H54 (cell line): ENCODE results near the gene TPRG1.

Source experiments
- DNase-seq: peaks from one replicate; pipeline ENCODE4 v3.0.0; 2011; ENCODE audit warnings: low spot score, mixed read lengths; ENCODE audit not compliant: insufficient read length
- FAIRE-seq: peaks from 3 replicates; lab custom pipeline; 2011; peaks lifted over from hg19 to GRCh38; lab: Jason Lieb, UNC
- POLR2A ChIP-seq: IDR thresholded peaks from 2 replicates; pipeline ENCODE4 v1.6.1; 2011; ENCODE audit warnings: low read depth, mild to moderate bottlenecking, low read length

TPRG1 gene, protein sequence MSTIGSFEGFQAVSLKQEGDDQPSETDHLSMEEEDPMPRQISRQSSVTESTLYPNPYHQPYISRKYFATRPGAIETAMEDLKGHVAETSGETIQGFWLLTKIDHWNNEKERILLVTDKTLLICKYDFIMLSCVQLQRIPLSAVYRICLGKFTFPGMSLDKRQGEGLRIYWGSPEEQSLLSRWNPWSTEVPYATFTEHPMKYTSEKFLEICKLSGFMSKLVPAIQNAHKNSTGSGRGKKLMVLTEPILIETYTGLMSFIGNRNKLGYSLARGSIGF

DNA sequence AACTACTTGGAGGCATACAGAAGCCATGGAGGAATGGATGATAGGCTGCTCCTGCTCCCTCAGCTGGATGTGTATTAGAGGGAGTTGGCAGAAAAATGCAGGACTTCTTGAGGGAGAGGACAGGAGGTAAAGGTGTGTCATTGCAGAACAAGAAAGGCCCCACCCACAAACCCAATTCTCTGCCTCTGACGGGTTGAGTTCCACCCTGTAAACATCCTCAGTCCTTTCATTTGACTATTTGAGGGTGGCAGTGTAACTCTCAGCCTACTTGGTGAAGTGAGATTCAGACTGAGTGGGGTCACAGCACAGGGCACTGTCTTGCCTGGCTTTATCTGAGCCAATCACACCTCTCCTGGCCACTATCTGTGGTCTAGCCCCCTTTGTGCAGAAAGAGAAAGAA, at the start of gene TPRG1:
TPRG1 (plus strand) TSS at position 265 of the 400 bp plus-strand sequence. CDS start 35,414 bp downstream, outside the sequence.
- DNase-seq (no peak), FAIRE-seq (no peak)
- TF ChIP-seq POLR2A: no peak

- no peak for TF ChIP-seq POLR2A
- FAIRE-seq: peak; percentile 74
- DNase-seq: no peak
These were observed 49.7 kb upstream of the TPRG1 start for GRCh38 chr3:189122110-189122509.

DNA sequence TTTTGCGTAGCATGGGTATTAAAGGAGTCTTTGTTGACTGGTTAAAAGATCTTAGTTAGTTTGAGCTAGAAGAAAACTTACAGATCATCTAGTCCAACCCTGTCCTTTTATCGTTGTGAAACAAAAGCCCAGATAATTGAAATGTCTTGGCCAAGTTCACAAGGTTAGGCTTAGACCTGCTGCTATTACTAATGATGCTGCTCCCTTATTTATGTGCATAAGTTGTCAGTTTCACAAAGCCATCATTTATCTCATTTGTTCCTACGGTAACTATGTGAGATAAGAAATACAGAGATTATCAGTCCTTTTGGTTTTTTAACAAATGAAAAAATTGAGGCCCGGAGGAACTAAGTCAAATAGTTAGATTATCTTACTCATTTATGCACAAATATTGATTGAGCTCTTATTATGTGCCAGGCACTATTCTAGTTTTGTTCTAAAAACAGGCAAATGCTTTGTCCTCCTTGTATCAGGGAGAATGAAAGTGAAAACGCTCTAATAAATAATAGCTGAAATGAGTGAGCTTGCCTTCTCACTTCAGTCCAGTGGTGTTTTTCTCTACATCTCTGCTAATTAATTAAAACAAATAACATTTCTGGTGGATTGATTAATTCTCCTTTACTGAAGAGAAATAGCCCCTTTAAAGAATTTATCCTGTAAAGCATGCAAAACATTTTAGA, 49.1 kb upstream of the TPRG1 start:
- DNase-seq: no peak
- no peak for TF ChIP-seq POLR2A
- peak; percentile 88 for FAIRE-seq

DNA sequence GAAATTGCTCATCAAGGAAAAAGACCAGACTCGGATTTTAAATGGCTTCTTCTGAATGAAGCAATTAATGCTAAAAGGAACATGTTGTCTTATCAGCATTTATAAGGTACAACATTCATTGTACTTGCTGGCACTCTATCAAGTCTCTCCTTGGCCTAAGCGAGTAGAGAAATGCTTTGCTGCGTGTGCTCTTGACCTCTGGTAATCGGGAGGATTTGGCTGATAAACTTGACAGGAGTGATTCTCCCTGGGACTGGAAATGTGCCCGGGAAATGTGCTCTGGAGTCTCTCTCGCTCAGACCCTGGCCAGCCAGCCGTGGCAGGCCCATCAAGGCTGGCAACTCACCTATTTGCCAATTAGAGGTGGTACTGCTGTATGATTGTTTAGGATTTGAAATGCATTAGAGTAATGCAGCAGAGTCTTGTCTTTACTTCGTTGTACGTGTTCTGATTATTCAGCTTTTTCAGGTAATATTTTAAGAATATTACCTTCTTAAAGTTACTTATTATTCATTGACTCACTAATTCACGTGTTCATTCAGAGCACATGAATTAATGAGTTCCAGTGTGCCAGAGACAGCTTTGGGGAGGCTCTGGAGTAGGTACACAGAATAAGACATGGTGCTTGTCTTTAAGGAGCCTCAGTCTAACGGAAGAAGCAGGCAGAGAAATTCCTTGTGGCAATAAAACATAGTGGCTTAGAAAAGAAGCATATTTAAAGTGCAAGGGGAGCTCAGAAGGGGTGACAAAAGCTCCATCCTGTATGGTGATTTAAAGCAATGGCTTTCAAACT, 48.0 kb upstream of the TPRG1 start:
- DNase-seq (no peak), FAIRE-seq (no peak)
- TF ChIP-seq POLR2A: no peak

- peak; percentile 55 for DNase-seq
These were observed 39.5 kb upstream of the TPRG1 start for GRCh38 chr3:189132231-189132671.

GRCh38 chr3:189132839-189133238, 38.9 kb upstream of the TPRG1 start:
- FAIRE-seq (peak; percentile 52), DNase-seq (no peak)
- TF ChIP-seq POLR2A: no peak

More at GRCh38 chr3:189132231-189132671, 39.5 kb upstream of the TPRG1 start:
- FAIRE-seq: peak; percentile 100
- no peak for TF ChIP-seq POLR2A

DNA sequence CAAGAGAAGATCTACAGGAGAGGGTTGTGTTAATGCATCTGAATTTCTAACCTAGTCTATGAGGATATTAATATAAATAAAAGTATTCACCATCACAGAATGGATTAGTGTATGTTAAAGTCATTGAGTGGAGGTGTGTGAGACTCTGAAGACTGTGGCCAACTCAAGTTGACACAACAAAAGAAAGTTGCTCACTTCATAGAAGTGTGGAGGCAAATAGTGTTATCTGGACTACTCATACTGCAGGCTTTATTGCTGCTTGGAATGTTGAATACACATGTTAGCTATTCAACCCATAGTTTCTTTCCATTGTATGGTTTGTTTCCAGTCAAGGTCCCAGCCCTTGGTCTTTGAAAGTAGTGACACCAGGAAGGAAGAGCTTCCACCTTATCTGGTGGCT, 38.0 kb upstream of the TPRG1 start:
- DNase-seq: no peak
- TF ChIP-seq POLR2A: no peak
- FAIRE-seq: no peak

DNA sequence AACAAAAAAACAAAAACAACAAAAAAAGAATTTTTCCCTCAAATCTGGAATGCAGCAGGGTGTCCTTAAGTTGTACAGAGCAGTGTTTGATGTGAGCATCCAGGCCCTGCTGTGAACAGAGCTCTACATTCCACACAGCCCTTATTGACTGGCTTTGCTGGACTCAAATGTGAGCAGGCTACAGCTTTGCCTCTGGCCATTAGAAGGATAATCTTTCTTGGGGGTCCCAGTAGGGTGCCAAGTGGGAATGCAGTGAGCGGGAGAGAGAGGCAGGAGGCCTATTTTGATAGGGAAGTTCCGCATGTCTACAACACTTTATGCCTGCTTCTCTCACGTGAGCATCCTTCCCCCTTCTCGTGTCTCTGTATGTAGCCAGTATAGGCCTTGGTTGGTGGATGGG, 34.4 kb upstream of the TPRG1 start:
- no peak for TF ChIP-seq POLR2A
- DNase-seq: no peak
- no peak for FAIRE-seq

- DNase-seq (no peak), FAIRE-seq (no peak)
- no peak for TF ChIP-seq POLR2A
These were observed 32.7 kb upstream of the TPRG1 start for GRCh38 chr3:189138901-189139610.

GRCh38 chr3:189139611-189139940, 32.2 kb upstream of the TPRG1 start:
- no peak for TF ChIP-seq POLR2A
- DNase-seq (no peak), FAIRE-seq (no peak)

DNA sequence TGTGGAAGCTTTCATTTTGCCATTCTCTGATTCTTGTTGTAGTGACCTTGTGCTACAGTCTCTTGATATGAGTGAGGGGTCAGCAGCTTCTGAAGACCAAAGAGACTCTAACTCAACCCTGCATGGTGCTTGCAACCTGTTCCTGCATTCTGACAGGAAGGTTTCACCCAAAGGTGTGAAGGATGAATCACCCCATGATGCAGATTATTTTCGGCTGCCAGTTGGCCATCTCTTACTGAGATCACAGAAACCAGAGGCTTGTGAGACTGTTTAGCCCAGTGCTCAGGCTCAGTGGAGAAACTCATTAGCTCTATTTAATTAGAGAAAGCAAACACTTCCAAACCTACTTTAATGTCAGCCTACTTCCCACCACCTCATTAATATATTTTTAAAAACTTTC, 29.2 kb upstream of the TPRG1 start:
- TF ChIP-seq POLR2A: no peak
- DNase-seq: no peak
- no peak for FAIRE-seq

- FAIRE-seq: no peak
- TF ChIP-seq POLR2A: no peak
- DNase-seq: no peak
These were observed 28.4 kb upstream of the TPRG1 start for GRCh38 chr3:189143321-189143720.

- TF ChIP-seq POLR2A: no peak
- no peak for FAIRE-seq
- no peak for DNase-seq
These were observed 28.0 kb upstream of the TPRG1 start for GRCh38 chr3:189143771-189144170.

DNA sequence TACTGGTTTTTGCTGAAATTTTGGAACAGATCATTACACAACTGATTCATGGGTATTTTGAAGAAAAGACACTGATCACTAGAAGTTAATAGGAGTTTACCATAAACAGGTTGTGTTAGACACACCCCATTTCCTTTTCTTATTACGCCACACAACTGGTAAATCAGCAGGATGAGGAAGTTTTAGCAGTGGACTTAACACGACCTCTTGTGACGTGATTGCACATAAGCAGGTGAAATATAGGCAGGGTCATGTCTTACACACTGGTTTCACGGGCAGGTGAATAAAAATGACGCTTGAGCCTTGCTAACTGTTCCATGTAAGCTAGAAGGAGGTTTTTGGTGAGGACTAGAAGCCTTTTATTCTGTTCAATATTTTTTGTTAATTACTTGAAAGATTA, 27.1 kb upstream of the TPRG1 start:
- no peak for TF ChIP-seq POLR2A
- no peak for DNase-seq
- no peak for FAIRE-seq

GRCh38 chr3:189146848-189147247, 24.9 kb upstream of the TPRG1 start:
- no peak for FAIRE-seq
- DNase-seq: no peak
- TF ChIP-seq POLR2A: no peak
